ENCODE measurements around the gene MACROD2. TPM values are rescaled to one million over a fixed set of nuclear protein-coding genes. Genes with fewer than 3 reads are reported as not detected.
"Not testable (repeated sequence)": the region's sequence is repeated elsewhere in the genome, so short reads cannot be mapped to it uniquely, and the experiment has no call there.

The MACROD2 gene
- total RNA-seq, 1 donor from 2014 or later = 2.4 TPM

DNA sequence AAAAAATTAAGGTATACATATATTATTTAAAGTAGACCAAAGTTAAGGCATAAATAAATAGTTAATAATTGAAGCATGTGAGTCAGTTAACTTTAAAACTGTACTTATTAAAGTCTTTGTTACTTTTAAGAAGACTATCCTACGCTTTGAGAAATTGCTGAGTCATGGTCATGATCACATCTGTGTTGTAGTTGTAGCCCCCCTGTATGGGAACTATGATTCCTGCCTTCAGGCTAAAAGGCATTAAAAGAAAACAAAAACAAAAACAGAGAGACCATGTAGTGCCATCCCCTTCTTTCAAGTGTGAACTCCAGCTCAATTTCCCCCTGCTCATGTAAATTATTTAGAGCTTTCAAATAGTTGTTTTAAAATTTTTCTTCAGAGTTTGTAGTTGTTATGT lies 218.7 kb downstream of the MACROD2 start:
- Histone ChIP-seq H3K27ac (ENCODE audit: low read depth, low read length) (no peak overlapping the region), H2AFZ (ENCODE audit: low read depth, low read length) (no peak overlapping the region), H3K27me3 (ENCODE audit: insufficient read depth, low read length) (no peaks in the 10 kb centered on the region), H4K20me1 (ENCODE audit: insufficient read depth, low read length) (no peaks in the 10 kb centered on the region), H3K4me2 (ENCODE audit: low read length) (no peak overlapping the region), H3K9me3 (ENCODE audit: insufficient read depth, low read depth, low read length) (peaks cover 2% of the 10 kb centered on the region), H3K4me1 (ENCODE audit: insufficient read depth, low read length) (no peaks in the 10 kb centered on the region), H3K9ac (ENCODE audit: low read length) (no peak overlapping the region), H3K36me3 (ENCODE audit: insufficient read depth, low read length) (no peaks in the 10 kb centered on the region), H3K4me3 (ENCODE audit: insufficient read depth, low read depth, low read length) (no peak overlapping the region), H3K79me2 (ENCODE audit: insufficient read depth, low read length) (no peaks in the 10 kb centered on the region)
- TF ChIP-seq EZH2 (IDR thresholded peaks at IDR 0.05; ENCODE audit: insufficient read depth, low read length) = no peak
- TF ChIP-seq CTCF (IDR thresholded peaks at IDR 0.05; ENCODE audit: insufficient read depth, low read depth, low read length) = no peak
- Mint-ChIP-seq H3K27ac (ENCODE audit: unreplicated experiment) (no peak overlapping the region), H3K36me3 (ENCODE audit: low read depth, unreplicated experiment) (no peaks in the 10 kb centered on the region), H3K9me3 (ENCODE audit: unreplicated experiment) (no peaks in the 10 kb centered on the region), H3K4me3 (ENCODE audit: unreplicated experiment) (no peak overlapping the region), H3K27me3 (ENCODE audit: low read depth, unreplicated experiment) (no peaks in the 10 kb centered on the region), H3K4me1 (ENCODE audit: low read depth, unreplicated experiment) (peaks cover 3% of the 10 kb centered on the region)
- FAIRE-seq (no peak), DNase-seq (ENCODE audit: low read depth) (no peak)

DNA sequence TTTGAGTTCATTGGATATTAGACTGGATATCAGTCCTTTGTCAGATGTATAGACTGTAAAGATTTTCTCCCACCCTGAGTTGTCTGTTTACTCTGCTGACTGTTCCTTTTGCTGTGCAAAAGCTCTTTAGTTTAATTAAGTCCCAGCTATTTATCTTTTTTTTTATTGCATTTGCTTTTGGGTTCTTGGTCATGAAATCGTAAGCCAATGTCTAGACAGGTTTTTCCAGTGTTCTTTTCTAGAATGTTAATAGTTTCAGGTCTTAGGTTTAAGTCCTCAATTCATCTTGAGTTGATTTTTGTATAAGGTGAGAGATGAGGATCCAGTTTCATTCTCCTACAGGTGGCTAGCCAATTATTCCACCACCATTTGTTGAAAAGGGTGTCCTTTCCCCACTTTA lies 220.6 kb downstream of the MACROD2 start:
- not testable (repeated sequence) for H2AFZ ChIP-seq (ENCODE audit: low read depth, low read length); H3K36me3 Mint-ChIP-seq (ENCODE audit: low read depth, unreplicated experiment); H3K9me3 Mint-ChIP-seq (ENCODE audit: unreplicated experiment); H3K36me3 ChIP-seq (ENCODE audit: insufficient read depth, low read length); H3K27me3 ChIP-seq (ENCODE audit: insufficient read depth, low read length); FAIRE-seq; H3K4me3 ChIP-seq (ENCODE audit: insufficient read depth, low read depth, low read length); H3K79me2 ChIP-seq (ENCODE audit: insufficient read depth, low read length); H3K27ac ChIP-seq (ENCODE audit: low read depth, low read length); H3K27me3 Mint-ChIP-seq (ENCODE audit: low read depth, unreplicated experiment); H3K4me2 ChIP-seq (ENCODE audit: low read length); H4K20me1 ChIP-seq (ENCODE audit: insufficient read depth, low read length); DNase-seq (ENCODE audit: low read depth); H3K4me1 ChIP-seq (ENCODE audit: insufficient read depth, low read length); H3K27ac Mint-ChIP-seq (ENCODE audit: unreplicated experiment); H3K9ac ChIP-seq (ENCODE audit: low read length); H3K9me3 ChIP-seq (ENCODE audit: insufficient read depth, low read depth, low read length); H3K4me3 Mint-ChIP-seq (ENCODE audit: unreplicated experiment); H3K4me1 Mint-ChIP-seq (ENCODE audit: low read depth, unreplicated experiment)

- no peak for DNase-seq (ENCODE audit: low read depth)
Measured at GRCh38 chr20:14219801-14220461, 224.6 kb downstream of the MACROD2 start.

More at GRCh38 chr20:14219801-14220461, 224.6 kb downstream of the MACROD2 start:
- Histone ChIP-seq H4K20me1 (ENCODE audit: insufficient read depth, low read length) (no peaks in the 10 kb centered on the region), H3K9ac (ENCODE audit: low read length) (no peak overlapping the region), H3K27me3 (ENCODE audit: insufficient read depth, low read length) (no peaks in the 10 kb centered on the region), H3K36me3 (ENCODE audit: insufficient read depth, low read length) (no peaks in the 10 kb centered on the region), H3K27ac (ENCODE audit: low read depth, low read length) (no peak overlapping the region), H3K79me2 (ENCODE audit: insufficient read depth, low read length) (no peaks in the 10 kb centered on the region), H3K4me2 (ENCODE audit: low read length) (no peak overlapping the region), H3K4me3 (ENCODE audit: insufficient read depth, low read depth, low read length) (no peak overlapping the region), H3K9me3 (ENCODE audit: insufficient read depth, low read depth, low read length) (no peaks in the 10 kb centered on the region), H3K4me1 (ENCODE audit: insufficient read depth, low read length) (no peaks in the 10 kb centered on the region), H2AFZ (ENCODE audit: low read depth, low read length) (no peak overlapping the region)
- Mint-ChIP-seq H3K4me3 (ENCODE audit: unreplicated experiment) (no peak overlapping the region), H3K9me3 (ENCODE audit: unreplicated experiment) (no peaks in the 10 kb centered on the region), H3K27ac (ENCODE audit: unreplicated experiment) (no peak overlapping the region), H3K36me3 (ENCODE audit: low read depth, unreplicated experiment) (peaks cover 1% of the 10 kb centered on the region), H3K27me3 (ENCODE audit: low read depth, unreplicated experiment) (no peaks in the 10 kb centered on the region), H3K4me1 (ENCODE audit: low read depth, unreplicated experiment) (no peaks in the 10 kb centered on the region)
- no peak for TF ChIP-seq EZH2 (IDR thresholded peaks at IDR 0.05; ENCODE audit: insufficient read depth, low read length)
- FAIRE-seq = no peak
